GM19397 (cell line): ENCODE measurements around the gene MRPL27.

Experiments
- ATAC-seq: cut with Tn5 transposase; IDR thresholded peaks from one replicate; pipeline ENCODE4 v1.9.1; 2021; ENCODE audit warnings: mild to moderate bottlenecking, moderate library complexity; ENCODE audit not compliant: unreplicated experiment

MRPL27 gene

DNA sequence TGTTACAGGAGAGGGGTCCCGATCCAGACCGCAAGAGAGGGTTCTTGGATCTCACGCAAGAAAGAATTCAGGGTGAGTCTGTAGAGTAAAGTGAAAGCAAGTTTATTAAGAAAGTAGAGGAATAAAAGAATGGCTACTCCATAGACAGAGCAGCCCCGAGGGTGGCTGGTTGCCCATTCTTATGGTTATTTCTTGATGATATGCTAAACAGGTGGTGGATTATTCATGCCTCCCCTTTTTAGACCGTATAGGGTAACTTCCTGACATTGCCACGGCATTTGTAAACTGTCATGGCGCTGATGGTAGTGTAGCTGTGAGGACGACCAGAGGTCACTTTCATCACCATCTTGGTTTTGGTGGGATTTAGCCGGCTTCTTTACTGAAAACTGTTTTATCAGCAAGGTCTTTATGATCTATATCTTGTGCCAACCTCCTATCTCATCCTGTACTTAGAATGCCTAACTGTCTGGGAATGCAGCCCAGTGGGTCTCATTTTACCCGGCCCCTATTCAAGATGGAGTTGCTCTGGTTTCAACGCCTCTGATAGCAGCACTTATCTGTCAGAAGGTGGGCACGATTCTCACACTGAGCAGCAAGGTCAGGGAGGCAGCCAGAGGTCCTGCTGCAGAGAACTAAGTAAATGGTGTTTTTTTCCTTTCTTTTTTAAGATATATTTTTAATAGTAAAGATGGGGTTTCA lies 53.5 kb downstream of the MRPL27 start:
- ATAC-seq: no peak

DNA sequence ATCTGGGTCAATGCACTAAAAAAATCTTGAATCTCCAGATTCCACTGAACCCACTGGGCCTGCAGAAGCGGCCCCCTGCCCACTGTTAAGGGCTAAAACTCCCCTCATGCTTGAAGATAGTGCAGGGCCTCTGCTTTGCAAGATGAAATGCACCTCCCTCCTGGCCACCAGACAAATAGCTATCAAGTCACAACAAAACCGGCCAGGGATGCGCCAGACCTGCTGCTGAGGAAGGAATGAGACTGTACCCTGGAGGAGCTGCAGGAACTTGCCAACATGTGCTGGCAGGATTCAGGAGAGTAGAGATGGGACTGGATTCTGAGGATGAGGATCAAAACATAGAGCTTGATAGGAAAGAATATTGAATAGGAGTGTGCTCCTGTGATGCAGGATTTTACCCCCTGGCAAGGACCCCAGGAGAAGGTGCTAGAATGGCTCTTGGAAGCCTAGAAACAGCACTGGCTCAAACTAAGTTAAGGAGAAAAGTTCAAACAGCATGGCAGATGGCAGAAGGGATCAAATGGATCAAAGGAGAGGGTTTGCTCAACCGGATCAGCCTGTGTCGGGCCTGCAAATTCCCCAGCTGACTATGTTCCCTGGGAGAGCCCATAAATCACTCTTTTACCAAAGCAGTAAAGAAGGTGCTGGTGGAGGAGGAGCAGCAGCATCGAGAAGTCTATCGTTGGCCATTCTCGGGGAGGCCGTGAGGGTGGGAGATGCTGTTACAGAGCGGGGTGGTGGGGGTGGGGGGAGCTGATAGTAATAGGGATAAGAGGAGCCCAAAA lies 54.3 kb downstream of the MRPL27 start:
- ATAC-seq: no peak
